Epidermal melanocyte (primary cell): ENCODE measurements around the gene EXOC4.
A peak's percentile ranks its signal among the peaks of the same experiment; 100 is the strongest.

Source experiments
- DNase-seq: peaks from one replicate; pipeline ENCODE4 v3.0.0; 2011; ENCODE audit warnings: low spot score; ENCODE audit not compliant: insufficient read length

Gene EXOC4

DNA sequence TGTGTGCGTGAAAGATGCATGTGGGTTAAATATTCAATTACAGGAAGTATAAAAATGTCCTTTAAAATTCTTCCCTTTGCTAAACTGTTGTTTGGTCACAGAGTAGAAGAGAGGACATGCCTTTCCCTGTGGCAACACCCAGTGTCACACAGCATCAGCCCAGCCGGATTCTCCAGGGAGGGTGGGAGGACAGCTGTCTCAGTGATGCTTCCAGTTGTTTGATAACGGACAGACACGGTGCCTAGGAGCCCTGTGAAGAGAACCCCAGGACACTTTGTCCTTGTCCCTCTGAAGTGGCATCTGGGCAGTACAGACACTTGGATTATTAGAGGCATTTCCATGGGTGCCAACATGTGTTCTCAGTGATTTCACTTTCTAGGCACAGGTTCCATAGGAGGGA is 567.7 kb downstream of the EXOC4 start:
- DNase-seq, result no peak

DNA sequence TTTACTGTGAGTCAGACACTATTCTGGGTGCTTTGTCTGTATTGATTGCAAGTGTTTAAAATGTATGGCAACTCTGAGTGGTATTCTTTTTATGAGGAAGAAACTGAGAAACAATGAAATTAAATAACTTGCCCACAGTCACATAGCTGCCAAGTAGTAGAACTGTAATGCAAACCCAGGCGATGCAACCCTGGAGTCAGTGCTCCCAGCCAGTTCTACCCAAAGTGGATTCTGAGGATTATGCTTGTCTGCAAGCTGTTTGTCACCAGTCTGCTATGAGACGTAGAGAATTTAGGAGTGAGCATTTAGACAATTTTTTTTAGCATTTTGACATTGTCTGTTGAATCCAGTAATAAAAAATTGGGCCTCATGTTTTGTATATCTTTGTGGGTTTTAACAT is 568.3 kb downstream of the EXOC4 start:
- DNase-seq, result no peak

DNA sequence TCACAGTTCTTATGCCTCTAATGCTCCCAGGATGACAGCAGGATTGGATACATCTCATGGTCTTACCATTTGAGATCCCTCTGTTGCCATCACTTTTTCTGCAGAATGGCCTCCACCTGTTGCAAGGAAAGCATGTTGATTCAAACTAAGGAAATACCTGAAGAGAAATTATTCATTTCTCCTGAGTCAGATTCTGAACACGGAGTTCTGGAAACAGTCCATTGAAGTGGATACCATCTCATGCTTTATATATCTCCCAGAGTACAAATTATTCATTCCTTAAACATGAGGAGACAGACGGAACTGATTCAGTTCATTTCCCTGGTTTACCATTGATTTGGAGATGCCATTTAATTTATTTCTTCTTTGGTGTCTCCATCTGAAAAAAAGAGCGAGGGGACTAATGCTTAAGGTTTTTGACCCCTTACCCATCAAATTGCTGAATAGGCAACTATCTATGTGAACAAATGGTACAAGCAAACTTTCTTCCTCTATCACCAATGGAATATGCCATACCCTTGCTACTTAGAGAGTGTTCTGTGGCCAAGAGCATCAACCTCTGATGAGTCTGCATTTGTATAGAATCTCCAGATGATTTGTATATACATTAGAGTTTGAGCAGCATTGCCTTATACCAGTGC is 569.2 kb downstream of the EXOC4 start:
- no peak for DNase-seq

DNA sequence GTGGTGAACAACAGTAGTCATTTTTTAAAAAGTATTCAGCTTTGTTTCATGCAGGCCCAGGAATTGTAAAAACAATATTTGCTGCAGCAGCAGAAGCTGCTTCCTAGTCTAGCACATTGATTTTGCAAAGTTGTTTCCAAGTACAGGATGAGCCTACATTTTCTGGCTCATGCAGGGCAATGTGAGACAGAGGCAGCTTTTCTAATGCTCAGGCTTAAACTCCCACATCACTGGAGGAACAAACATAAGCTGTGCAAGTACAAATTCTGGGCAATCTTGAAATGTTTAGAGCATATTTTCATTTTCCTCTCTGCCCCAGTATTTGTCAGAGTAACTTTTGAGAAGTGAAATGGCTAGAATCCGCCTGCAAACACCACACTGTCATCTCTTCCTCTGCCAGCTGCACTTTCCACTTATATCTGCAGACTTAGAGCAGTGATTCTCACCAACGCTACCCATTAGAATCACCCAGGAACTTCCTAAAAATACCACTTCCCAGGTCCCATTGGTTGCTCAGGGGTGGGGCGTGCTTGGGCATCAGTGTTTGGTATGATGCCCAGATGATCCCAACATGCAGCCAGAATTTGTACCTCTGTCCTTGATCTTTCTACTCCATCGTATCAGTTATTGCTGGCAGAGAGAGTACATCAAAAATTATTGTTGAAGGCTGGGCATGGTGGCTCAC is 570.1 kb downstream of the EXOC4 start:
- DNase-seq, result no peak

DNA sequence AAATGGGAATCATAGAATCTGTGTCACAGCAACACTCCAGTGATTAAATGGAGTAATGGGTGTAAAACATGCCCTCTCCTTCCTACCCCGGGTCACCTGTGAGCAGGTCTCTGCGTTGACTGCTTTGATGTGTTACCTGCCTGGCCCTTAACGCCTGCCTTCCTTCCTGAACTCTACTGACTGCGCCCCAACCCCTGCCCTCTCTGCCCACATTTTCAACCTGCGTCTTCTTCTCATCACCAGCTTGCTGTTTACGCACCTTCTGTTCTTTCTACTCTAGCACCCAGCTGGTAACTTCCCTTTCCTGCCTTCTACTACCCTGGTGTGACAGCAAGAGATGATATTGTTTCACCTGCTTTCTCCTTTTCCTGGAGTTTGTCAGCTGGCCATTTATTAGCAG is 571.3 kb downstream of the EXOC4 start:
- no peak for DNase-seq

DNA sequence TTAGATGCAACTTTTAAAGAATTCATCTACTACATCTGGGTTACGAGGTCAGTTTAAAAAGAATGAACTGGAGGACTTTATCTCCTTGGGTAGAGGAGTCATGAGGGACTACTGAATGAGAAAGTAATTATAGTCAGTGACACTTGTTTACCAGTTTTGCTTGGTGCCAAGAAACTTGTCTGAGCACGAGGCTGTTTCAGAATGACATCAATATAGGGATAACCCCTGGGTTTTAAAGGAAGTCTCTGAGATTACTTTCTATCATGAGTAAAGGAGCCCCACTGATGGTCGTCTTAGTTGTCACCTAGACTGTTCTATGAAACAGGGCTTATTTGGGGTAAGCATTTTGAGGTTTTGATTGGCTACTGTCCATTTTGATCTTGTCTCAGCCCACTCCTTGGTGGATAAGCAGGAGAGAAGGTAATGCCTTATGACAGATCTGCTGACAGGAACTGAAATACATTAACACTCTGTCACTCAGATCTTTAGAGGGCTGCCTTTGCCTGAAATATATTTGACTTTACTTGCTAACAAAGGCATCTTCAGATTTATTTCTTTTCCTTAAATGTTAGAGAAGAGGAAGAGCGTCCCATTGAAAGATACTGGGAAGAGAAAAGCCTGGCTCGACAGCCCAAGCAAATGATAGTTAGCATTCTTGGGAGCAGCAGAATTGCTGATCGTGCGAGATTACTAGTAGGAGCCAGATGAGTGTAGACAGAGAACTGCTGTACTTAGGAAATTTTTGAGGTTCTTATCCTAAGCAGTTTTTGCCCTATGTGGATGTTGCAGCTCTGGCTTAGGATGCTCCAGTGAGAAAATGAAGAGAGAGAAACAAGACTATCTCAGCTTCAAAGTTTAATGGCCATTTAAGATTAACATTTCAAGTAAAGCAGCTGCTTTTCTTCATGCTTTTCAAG is 575.1 kb downstream of the EXOC4 start:
- DNase-seq, result no peak

DNA sequence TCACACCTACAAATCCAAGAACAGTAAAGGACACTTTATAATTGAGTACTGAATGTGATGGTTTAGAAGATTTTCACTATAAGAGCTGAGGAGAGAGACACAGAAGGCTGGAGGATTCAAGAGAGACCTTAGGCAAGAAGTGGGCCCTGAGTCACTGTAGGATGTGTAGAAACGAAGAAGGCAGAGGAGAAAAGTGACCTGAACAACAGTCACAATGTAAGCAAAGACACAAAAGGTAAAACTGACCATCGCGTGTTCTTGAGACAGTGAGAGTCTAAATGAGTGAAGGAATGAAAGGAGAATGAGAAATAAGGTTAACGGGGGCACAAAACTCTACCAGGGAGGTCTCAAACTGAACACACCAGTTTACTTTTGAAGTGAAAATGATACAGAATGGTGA is 576.0 kb downstream of the EXOC4 start:
- no peak for DNase-seq

DNA sequence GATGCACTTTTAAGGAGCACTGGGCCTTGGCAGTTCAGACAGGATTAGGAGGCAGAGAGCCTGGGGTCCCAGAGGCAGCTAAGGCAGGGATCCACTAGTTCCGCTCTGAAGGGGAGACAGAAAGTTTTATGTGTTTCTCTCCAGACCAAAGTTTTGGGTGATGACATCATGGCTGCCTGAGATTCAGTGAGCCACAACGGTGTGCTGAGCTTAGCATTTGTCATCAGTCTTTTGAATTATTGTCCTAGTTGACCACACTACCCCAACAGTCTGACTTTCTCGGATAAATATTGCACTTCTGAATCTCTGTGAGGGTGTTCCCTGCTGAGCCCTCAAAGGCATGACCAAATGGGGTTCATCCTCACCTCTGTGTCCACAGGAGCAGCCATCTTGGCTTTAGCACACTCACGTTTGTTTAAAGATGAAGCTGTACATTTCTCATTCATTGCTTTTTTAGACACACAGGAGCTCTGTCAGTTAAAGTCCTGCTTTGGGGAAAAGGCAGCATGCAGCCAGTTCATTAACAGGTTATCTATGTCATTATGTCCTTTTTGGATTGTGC is 576.5 kb downstream of the EXOC4 start:
- no peak for DNase-seq

DNA sequence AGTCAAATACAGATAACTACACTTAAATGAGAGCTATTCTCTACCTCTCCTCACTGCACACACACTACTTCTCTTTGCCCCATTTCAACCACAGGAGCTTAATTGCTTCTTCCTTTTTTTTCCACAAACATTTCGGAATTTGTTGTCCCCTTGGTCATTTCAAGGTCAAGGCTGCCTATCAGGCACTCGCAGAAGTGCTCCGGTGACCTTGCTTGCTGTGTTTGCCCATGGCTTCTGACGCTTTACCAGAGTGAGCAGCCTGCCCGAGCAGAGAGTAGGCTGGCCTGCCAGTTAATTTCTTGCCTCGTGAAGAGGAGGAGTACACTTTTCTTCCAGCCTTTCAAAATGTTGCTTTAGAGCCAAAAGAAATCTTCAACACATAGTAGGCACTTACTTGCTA is 577.2 kb downstream of the EXOC4 start:
- no peak for DNase-seq

DNA sequence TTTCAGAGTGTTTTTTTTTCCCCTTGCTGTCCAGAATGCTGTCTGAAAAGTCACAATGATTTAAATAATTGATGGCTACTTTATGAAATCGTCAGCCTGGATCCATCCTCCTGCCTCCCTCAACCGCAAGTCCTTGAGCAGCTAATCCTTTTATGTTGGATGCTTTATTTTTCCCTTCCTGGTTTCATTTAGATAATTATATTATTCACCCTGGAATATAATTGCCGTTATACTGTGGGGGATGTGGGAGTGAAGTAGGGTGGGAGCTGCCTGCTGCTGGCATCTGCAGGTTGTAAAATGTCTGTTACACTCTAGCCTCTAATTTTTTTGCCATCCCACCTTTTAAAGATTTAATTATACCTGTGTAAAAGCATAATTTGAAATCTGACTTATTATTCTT is 583.8 kb downstream of the EXOC4 start:
- DNase-seq, result no peak

DNA sequence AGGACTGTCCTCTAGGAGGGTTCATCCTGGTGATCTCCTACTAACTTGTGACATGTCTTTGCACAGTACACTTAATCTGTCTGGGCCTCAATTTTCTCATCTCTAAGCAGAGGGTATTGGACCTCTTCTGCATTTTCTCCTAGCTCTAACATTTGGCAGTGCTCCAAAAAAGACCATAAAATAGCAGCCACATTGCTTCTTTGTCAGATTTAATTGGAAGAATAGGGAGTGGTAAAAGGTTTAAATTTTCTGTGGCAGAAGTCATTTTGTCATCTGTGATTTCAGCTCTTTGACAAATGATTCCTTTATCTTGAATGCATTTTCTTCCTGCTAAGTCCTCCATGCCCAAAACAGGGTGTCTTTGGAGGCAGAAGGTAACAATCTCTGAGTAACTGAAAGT is 584.3 kb downstream of the EXOC4 start:
- DNase-seq, result no peak

DNA sequence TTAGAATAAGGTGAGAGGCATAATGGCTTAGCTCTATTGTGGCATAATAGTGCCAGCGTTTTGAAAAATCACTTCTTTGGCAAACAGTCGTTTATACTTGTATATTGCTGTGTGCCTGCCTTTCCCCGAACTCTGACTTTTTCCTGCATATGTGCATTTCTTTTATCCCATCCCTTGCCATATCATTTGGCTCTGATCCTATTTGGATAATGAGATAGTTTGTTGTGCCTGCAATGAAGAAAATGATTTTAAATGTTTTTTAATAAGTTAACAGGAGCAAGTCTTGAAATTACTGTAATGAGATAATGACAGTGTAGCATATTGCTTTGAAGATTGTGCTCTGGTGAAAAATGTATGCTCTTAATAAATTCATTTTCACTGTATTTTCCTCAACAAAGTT is 586.2 kb downstream of the EXOC4 start:
- no peak for DNase-seq

DNA sequence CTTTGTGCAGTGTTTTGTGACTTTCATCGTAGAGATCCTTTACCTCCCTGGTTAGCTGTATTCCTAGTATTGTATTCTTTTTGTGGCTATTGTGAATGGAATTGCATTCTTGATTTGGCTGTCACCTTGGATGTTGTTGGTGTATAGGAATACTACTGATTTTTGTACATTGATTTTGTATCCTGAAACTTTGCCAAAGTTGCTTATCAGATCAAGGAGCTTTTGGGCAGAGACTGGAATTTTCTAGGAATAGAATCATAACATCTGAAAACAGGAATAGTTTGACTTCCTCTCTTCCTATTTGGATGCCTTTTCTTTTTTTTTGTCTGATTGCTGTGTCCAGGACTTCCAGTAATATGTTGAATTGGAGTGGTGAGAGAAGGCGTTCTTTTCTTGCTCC is 590.5 kb downstream of the EXOC4 start:
- no peak for DNase-seq

DNA sequence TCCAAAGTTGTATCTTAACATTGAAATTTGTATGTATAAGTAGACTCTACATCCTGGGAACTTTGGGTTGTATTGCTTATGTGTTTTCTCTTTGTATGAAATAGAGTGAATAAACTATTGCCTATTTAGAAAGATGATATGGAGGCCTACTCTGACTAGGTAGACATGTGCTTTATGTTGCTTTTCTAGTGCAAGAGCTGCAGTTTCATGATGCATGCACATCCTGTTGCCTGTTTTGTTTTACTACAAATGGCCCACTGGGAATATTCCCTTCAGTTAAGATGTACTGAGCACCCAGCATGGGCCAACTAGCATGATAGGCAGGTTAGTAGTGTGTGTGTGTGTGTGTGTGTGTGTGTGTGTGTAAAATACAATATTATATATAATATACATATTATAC is 592.1 kb downstream of the EXOC4 start:
- no peak for DNase-seq

DNA sequence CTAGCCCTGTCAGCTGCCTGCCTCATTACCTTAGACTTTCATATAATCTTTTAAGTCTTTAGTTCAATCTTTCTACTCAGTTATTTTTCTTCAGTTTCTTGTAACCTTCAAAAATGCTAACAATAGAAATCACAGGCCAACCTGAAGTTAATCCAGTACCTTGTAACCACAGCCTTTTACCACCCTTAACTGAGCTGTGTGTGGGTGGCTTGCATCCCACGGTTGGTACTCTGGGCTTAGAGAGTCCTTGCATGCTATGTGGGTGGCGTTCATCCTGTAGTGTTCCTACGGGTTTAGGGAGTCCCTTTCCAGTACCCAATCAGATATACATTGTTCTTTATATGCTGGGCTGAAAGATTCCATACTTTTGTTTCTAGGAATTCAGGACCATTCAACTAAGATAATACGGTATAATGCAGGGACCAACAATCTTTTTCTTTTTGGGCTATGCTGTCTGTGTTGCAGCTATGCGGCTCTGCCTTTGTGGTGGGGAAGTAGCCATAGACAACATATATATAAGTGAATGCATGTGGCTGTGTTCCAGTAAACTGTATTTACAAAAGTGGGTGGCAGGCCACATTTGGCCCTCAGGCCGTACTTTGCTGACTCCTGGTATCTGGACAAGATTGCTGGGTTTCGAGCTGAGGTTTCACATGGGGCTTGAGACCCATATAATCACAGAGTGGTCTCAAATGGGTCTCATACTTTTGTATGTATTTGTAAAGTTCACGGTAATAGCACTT is 593.5 kb downstream of the EXOC4 start:
- DNase-seq, result no peak

DNA sequence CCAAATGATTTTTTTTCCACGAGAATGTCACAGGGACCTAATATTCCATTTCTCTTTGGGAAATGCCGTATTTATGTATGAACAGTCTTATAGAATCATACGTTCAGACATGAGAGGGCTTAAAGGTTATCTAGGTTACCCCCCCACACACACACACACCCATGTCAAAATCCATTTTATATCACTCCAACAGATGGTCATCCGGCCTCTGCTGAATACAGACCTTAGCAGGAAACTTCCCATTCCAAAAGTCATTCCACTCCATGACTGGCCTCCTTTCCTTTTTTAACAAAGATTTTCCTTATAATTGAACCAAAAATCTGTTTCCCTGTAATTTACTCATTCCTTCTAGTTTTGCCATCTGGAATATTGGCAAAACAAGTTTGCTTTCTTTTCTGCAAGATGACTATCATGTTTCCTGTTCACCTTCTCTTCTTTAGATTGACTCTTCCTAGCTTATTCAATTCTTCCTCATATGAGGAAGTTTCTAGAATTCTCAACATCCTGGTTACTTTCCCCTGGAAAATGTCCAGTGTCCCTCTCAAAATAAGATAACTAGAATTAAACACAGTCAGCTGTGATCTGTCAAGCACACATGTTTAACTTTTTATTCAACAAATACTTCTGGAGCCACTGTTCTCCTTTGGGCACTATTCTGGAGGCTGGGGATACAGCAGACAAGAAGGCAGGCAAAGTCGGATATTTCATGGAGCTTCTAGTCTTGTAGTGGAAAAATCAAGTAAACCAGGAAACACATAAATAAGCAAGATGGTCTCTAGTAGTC is 597.8 kb downstream of the EXOC4 start:
- DNase-seq, result no peak

DNA sequence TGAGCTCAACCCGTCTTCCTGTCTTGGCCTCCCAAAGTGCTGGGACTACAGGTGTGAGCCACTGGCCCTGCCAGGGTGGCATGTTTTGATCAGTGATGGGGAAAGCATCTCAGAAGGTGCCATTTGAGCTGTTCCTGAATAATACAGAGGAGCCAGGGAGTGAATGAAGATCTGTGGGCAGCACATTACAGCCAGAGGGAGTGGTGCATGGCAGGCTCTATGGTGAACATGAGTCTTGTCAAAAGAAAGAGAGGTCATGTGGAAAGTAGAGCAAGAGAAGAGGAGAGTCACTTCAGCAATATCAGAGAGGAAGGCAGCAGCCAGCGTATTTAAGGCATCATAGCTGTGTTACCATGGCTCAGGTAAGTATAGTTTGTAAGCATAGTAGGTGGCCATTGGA is 598.5 kb downstream of the EXOC4 start:
- DNase-seq, result no peak

DNA sequence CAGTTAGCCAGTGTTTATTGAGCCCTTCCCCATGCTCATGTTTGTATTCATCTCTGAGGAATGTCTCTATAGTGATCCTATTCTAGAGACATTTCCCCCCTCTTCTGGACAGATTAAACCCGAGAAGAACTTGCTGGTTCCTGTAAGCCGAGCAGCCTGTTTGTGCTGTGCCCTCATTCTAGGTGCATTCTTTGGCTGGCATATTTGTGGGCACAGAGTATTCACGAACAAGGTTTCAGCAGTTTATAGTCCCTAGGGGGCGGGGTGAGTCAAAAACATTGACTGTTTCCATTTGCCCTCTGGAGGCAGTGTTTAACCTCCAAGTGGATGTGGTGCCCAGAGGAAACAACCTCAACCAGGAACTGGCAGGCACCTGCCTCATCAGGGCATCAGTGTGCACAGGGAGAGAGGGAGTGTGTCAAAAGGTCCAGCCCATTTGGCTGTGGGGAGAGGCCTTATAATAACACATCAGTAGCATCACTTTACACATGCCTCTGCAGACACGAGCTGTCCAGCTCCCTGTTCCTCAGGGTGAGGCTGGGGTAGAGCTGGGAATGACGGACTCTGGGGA is 600.9 kb downstream of the EXOC4 start:
- peak; percentile 27 for DNase-seq

DNA sequence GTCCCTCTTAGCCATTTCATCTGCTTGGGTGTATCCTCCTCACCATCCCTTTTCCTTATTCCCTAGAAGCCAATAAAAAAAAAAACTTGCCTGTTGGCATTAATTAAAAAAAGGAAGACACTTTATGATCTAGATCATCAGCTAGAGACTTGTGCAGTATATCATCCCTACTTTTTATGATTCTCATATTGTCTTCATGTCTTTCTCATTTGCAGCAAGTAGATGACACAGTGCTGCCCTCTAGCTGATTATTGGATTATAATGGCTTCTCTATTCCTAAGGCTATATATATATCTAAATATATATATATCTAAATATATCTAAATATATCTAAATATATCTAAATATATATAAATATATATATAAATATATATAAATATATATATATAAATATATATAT is 601.9 kb downstream of the EXOC4 start:
- DNase-seq, result peak; percentile 23
